ENCODE measurements around the gene ASTN2.

ASTN2 gene

GRCh38 chr9:117046666-117047327, 368.1 kb downstream of the ASTN2 start:
- Histone ChIP-seq H3K36me3 (ENCODE audit: insufficient read depth, low read length) (no peaks in the 10 kb centered on the region), H3K9ac (ENCODE audit: low read length) (no peak overlapping the region), H3K27ac (ENCODE audit: low read depth, low read length) (no peak overlapping the region), H3K4me1 (ENCODE audit: insufficient read depth, low read length) (no peaks in the 10 kb centered on the region), H3K27me3 (ENCODE audit: control insufficient read depth in 1 of 2, insufficient read depth in 2 of 2, low read length in 2 of 2) (no peaks in the 10 kb centered on the region), H3K9me3 (ENCODE audit: low read length) (no peaks in the 10 kb centered on the region), H3K4me3 (ENCODE audit: low read depth in 1 of 2, low read length in 2 of 2) (no peak overlapping the region)

- H3K9me3 ChIP-seq (ENCODE audit: low read length): no peaks in the 10 kb centered on the region
- no peaks in the 10 kb centered on the region for H3K4me1 ChIP-seq (ENCODE audit: insufficient read depth, low read length)
- no peak overlapping the region for H3K4me3 ChIP-seq (ENCODE audit: low read depth in 1 of 2, low read length in 2 of 2)
- no peak overlapping the region for H3K9ac ChIP-seq (ENCODE audit: low read length)
- no peaks in the 10 kb centered on the region for H3K36me3 ChIP-seq (ENCODE audit: insufficient read depth, low read length)
- no peak overlapping the region for H3K27ac ChIP-seq (ENCODE audit: low read depth, low read length)
- H3K27me3 ChIP-seq (ENCODE audit: control insufficient read depth in 1 of 2, insufficient read depth in 2 of 2, low read length in 2 of 2): no peaks in the 10 kb centered on the region
These were observed 370.6 kb downstream of the ASTN2 start for GRCh38 chr9:117044241-117044640.

- H3K4me1 ChIP-seq (ENCODE audit: insufficient read depth, low read length): no peaks in the 10 kb centered on the region
- H3K27ac ChIP-seq (ENCODE audit: low read depth, low read length): no peak overlapping the region
- H3K9me3 ChIP-seq (ENCODE audit: low read length): no peaks in the 10 kb centered on the region
- no peak overlapping the region for H3K9ac ChIP-seq (ENCODE audit: low read length)
- no peak overlapping the region for H3K4me3 ChIP-seq (ENCODE audit: low read depth in 1 of 2, low read length in 2 of 2)
- H3K27me3 ChIP-seq (ENCODE audit: control insufficient read depth in 1 of 2, insufficient read depth in 2 of 2, low read length in 2 of 2): no peaks in the 10 kb centered on the region
- no peaks in the 10 kb centered on the region for H3K36me3 ChIP-seq (ENCODE audit: insufficient read depth, low read length)
These were observed 371.7 kb downstream of the ASTN2 start for GRCh38 chr9:117043159-117043558.

GRCh38 chr9:117035546-117035945, 379.3 kb downstream of the ASTN2 start:
- Histone ChIP-seq H3K9ac (ENCODE audit: low read length) (no peak overlapping the region), H3K36me3 (ENCODE audit: insufficient read depth, low read length) (no peaks in the 10 kb centered on the region), H3K27me3 (ENCODE audit: control insufficient read depth in 1 of 2, insufficient read depth in 2 of 2, low read length in 2 of 2) (no peaks in the 10 kb centered on the region), H3K27ac (ENCODE audit: low read depth, low read length) (no peak overlapping the region), H3K4me1 (ENCODE audit: insufficient read depth, low read length) (no peaks in the 10 kb centered on the region), H3K4me3 (ENCODE audit: low read depth in 1 of 2, low read length in 2 of 2) (no peak overlapping the region), H3K9me3 (ENCODE audit: low read length) (no peaks in the 10 kb centered on the region)

GRCh38 chr9:117034866-117035265, 380.0 kb downstream of the ASTN2 start:
- no peaks in the 10 kb centered on the region for H3K27me3 ChIP-seq (ENCODE audit: control insufficient read depth in 1 of 2, insufficient read depth in 2 of 2, low read length in 2 of 2)
- no peak overlapping the region for H3K9ac ChIP-seq (ENCODE audit: low read length)
- no peak overlapping the region for H3K27ac ChIP-seq (ENCODE audit: low read depth, low read length)
- no peaks in the 10 kb centered on the region for H3K4me1 ChIP-seq (ENCODE audit: insufficient read depth, low read length)
- no peaks in the 10 kb centered on the region for H3K9me3 ChIP-seq (ENCODE audit: low read length)
- no peaks in the 10 kb centered on the region for H3K36me3 ChIP-seq (ENCODE audit: insufficient read depth, low read length)
- no peak overlapping the region for H3K4me3 ChIP-seq (ENCODE audit: low read depth in 1 of 2, low read length in 2 of 2)

GRCh38 chr9:117030254-117030768, 384.5 kb downstream of the ASTN2 start:
- H3K27me3 ChIP-seq (ENCODE audit: control insufficient read depth in 1 of 2, insufficient read depth in 2 of 2, low read length in 2 of 2): no peaks in the 10 kb centered on the region
- H3K4me1 ChIP-seq (ENCODE audit: insufficient read depth, low read length): no peaks in the 10 kb centered on the region
- H3K4me3 ChIP-seq (ENCODE audit: low read depth in 1 of 2, low read length in 2 of 2): no peak overlapping the region
- no peaks in the 10 kb centered on the region for H3K9me3 ChIP-seq (ENCODE audit: low read length)
- H3K36me3 ChIP-seq (ENCODE audit: insufficient read depth, low read length): no peaks in the 10 kb centered on the region
- no peak overlapping the region for H3K9ac ChIP-seq (ENCODE audit: low read length)
- H3K27ac ChIP-seq (ENCODE audit: low read depth, low read length): no peak overlapping the region

GRCh38 chr9:117029341-117029740, 385.5 kb downstream of the ASTN2 start:
- no peaks in the 10 kb centered on the region for H3K4me1 ChIP-seq (ENCODE audit: insufficient read depth, low read length)
- no peak overlapping the region for H3K4me3 ChIP-seq (ENCODE audit: low read depth in 1 of 2, low read length in 2 of 2)
- H3K27ac ChIP-seq (ENCODE audit: low read depth, low read length): no peak overlapping the region
- H3K36me3 ChIP-seq (ENCODE audit: insufficient read depth, low read length): no peaks in the 10 kb centered on the region
- no peaks in the 10 kb centered on the region for H3K9me3 ChIP-seq (ENCODE audit: low read length)
- H3K27me3 ChIP-seq (ENCODE audit: control insufficient read depth in 1 of 2, insufficient read depth in 2 of 2, low read length in 2 of 2): no peaks in the 10 kb centered on the region
- H3K9ac ChIP-seq (ENCODE audit: low read length): no peak overlapping the region

GRCh38 chr9:117028103-117028858, 386.6 kb downstream of the ASTN2 start:
- H3K27ac ChIP-seq (ENCODE audit: low read depth, low read length): no peak overlapping the region
- H3K4me1 ChIP-seq (ENCODE audit: insufficient read depth, low read length): no peaks in the 10 kb centered on the region
- H3K9me3 ChIP-seq (ENCODE audit: low read length): no peaks in the 10 kb centered on the region
- H3K4me3 ChIP-seq (ENCODE audit: low read depth in 1 of 2, low read length in 2 of 2): no peak overlapping the region
- H3K27me3 ChIP-seq (ENCODE audit: control insufficient read depth in 1 of 2, insufficient read depth in 2 of 2, low read length in 2 of 2): no peaks in the 10 kb centered on the region
- H3K36me3 ChIP-seq (ENCODE audit: insufficient read depth, low read length): no peaks in the 10 kb centered on the region
- H3K9ac ChIP-seq (ENCODE audit: low read length): no peak overlapping the region

GRCh38 chr9:117021906-117022305, 393.0 kb downstream of the ASTN2 start:
- Histone ChIP-seq H3K27ac (ENCODE audit: low read depth, low read length) (no peak overlapping the region), H3K4me1 (ENCODE audit: insufficient read depth, low read length) (no peaks in the 10 kb centered on the region), H3K9me3 (ENCODE audit: low read length) (no peaks in the 10 kb centered on the region), H3K4me3 (ENCODE audit: low read depth in 1 of 2, low read length in 2 of 2) (no peak overlapping the region), H3K9ac (ENCODE audit: low read length) (no peak overlapping the region), H3K36me3 (ENCODE audit: insufficient read depth, low read length) (no peaks in the 10 kb centered on the region), H3K27me3 (ENCODE audit: control insufficient read depth in 1 of 2, insufficient read depth in 2 of 2, low read length in 2 of 2) (no peaks in the 10 kb centered on the region)

GRCh38 chr9:117018966-117019617, 395.8 kb downstream of the ASTN2 start:
- no peak overlapping the region for H3K4me3 ChIP-seq (ENCODE audit: low read depth in 1 of 2, low read length in 2 of 2)
- no peaks in the 10 kb centered on the region for H3K4me1 ChIP-seq (ENCODE audit: insufficient read depth, low read length)
- H3K27me3 ChIP-seq (ENCODE audit: control insufficient read depth in 1 of 2, insufficient read depth in 2 of 2, low read length in 2 of 2): no peaks in the 10 kb centered on the region
- H3K9me3 ChIP-seq (ENCODE audit: low read length): no peaks in the 10 kb centered on the region
- no peak overlapping the region for H3K27ac ChIP-seq (ENCODE audit: low read depth, low read length)
- no peaks in the 10 kb centered on the region for H3K36me3 ChIP-seq (ENCODE audit: insufficient read depth, low read length)
- no peak overlapping the region for H3K9ac ChIP-seq (ENCODE audit: low read length)

- Histone ChIP-seq H3K4me3 (ENCODE audit: low read depth in 1 of 2, low read length in 2 of 2) (no peak overlapping the region), H3K4me1 (ENCODE audit: insufficient read depth, low read length) (no peaks in the 10 kb centered on the region), H3K9me3 (ENCODE audit: low read length) (no peaks in the 10 kb centered on the region), H3K27ac (ENCODE audit: low read depth, low read length) (no peak overlapping the region), H3K27me3 (ENCODE audit: control insufficient read depth in 1 of 2, insufficient read depth in 2 of 2, low read length in 2 of 2) (no peaks in the 10 kb centered on the region), H3K36me3 (ENCODE audit: insufficient read depth, low read length) (no peaks in the 10 kb centered on the region), H3K9ac (ENCODE audit: low read length) (no peak overlapping the region)
These were observed 397.4 kb downstream of the ASTN2 start for GRCh38 chr9:117017414-117017985.

Measured in muscle layer of colon (tissue), 2 donors.